Inferior parietal cortex (tissue), 1 donor: ENCODE measurements around the gene CD27.
"Not testable (repeated sequence)": the region's sequence is repeated elsewhere in the genome, so short reads cannot be mapped to it uniquely, and the experiment has no call there.

Source experiments
- DNase-seq: peaks from one replicate; pipeline ENCODE4 v3.0.0-alpha.2; 2016; ENCODE audit errors: extremely low spot score

The CD27 gene

GRCh38 chr12:6488240-6488639, 43.5 kb downstream of the CD27 start:
- no peak for DNase-seq

- DNase-seq, result no peak
These were observed 44.7 kb downstream of the CD27 start for GRCh38 chr12:6489449-6489848.

GRCh38 chr12:6490673-6491072, 45.9 kb downstream of the CD27 start:
- not testable (repeated sequence) for DNase-seq

- DNase-seq, result peak; percentile 93
These were observed 48.2 kb downstream of the CD27 start, which contains the start of gene MRPL51 for GRCh38 chr12:6492838-6493496. TSS of gene MRPL51 (minus strand) at chr12:6493262. CDS start at chr12:6493136, 126 bp downstream.

- DNase-seq, result peak; percentile 96
These were observed 48.9 kb downstream of the CD27 start, which contains the start of gene NCAPD2 for GRCh38 chr12:6493497-6494257. TSS of gene NCAPD2 (plus strand) at chr12:6494102. CDS start at chr12:6495099, 997 bp downstream.

- no peak for DNase-seq
These were observed 49.5 kb downstream of the CD27 start for GRCh38 chr12:6494258-6494743.

GRCh38 chr12:6494968-6495367, 50.2 kb downstream of the CD27 start:
- DNase-seq, result no peak

GRCh38 chr12:6497291-6497690, 52.5 kb downstream of the CD27 start:
- DNase-seq, result not testable (repeated sequence)

- no peak for DNase-seq
These were observed 55.7 kb downstream of the CD27 start for GRCh38 chr12:6500466-6500865.
